Right ventricle myocardium inferior (tissue), 1 donor: ENCODE data around the gene PRKAG2. TPM values are rescaled to one million over a fixed set of nuclear protein-coding genes. Genes with fewer than 3 reads are reported as not detected.

Experiments
- ATAC-seq: fragments of 200-7000 bp; cut with Tn5 transposase; one replicate; pipeline ENCODE4 v1.9.1; 2020; ENCODE audit warnings: mild to moderate bottlenecking, moderate library complexity
- DNase-seq: peaks from one replicate; pipeline ENCODE4 v3.0.0; 2021; ENCODE audit errors: missing footprints
- intact Hi-C: fragments of 100-400 bp; cut with DNase I; formaldehyde crosslinking; loops from one replicate; pipeline ENCODE4 v1.11.0; 2022
- total RNA-seq: library from RNA; stranded (reverse); fragmentation: NEBNext Ultra II Directional; extraction: Animal tissue kit (Norgen Biotek cat#: 25700); gene quantifications from one replicate; pipeline ENCODE4 v1.2.1, GENCODE V29; 2021
- donor health status: DM: no; HTN: yes; CAD: no; lungs with severe emphysema.

Gene PRKAG2
- total RNA-seq, 1 donor from 2014 or later: 122 TPM

DNA sequence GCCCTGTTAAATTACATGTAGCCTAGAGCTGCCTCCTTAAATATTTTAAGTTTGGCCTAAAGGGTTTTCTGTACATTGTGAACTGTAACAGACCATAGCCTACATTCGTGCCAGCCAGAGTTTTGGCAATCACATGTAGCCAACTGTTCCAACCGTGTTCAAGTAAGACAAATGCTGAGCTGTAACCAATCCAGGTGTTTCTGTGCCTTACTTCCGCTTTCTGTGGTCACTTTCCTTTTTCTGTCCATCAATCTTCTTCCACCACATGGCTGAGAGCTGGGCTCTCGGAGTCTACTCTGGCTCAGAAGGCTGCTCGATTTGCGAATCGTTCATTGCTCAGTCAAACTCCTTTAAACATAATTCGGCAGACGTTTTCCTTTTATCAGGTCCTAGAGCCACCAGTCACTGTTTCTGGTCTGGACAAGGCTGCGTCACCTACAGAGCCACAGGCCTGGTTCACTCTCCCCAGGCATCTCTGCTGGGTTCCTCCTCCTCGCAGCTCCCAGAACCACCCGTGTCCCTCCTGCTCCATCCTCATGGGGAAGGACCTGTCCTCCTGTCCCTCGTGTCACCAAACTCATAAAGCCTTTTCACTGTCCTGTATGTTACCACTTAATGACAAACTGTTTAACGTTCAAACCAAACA lies 199.2 kb downstream of the PRKAG2 start:
- intact Hi-C loops: loop anchor here (2.0 kb wide), 1 partner anchor 13 kb away; no protein-coding TSS in a partner anchor
- ATAC-seq: no peak
- DNase-seq: no peak

GRCh38 chr7:151676759-151677158 lies 200.2 kb downstream of the PRKAG2 start:
- no peak for DNase-seq
- ATAC-seq: peak; percentile 21
- intact Hi-C loops: loop anchor here (2.0 kb wide), 1 partner anchor 14 kb away; no protein-coding TSS in a partner anchor

DNA sequence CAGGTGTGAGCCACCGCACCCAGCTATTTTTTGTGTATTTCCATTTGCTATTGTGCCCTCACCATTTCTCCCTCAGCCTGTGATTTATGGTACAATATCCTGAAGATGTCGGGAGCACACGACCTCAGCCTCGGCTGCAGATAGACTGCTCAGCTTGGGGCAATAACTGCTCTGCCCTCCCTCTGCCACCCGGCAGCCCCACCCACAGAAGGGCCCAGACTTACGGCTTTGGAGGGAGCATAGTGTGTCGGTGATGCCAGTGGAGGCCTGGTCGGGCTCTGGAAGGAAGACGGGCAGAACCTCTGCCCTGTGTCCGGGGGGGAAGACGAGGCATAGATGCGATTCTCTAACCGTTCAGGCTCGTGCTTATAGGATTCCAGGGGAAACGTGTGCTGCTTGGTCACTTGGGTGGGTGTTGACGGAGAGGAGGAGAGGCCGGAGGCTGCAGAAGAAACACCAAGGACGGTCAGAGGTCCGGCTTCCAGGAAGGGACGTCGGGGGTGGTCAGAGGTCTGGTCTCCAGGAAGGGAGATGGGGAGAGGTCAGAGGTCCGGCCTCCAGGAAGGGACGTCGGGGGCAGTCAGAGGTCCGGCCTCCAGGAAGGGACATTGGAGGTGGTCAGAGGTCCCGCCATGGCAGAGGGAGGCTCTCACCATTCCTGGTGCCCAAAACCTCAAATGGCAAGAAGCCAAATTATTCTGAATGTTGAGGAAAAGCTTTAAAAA lies 201.6 kb downstream of the PRKAG2 start:
- intact Hi-C loops: no loop called here
- DNase-seq (no peak), ATAC-seq (no peak)

GRCh38 chr7:151674161-151674920 lies 202.6 kb downstream of the PRKAG2 start:
- intact Hi-C loops: loop anchor here (5.0 kb wide), 1 partner anchor 42 kb away; no protein-coding TSS in a partner anchor
- DNase-seq: no peak
- no peak for ATAC-seq

DNA sequence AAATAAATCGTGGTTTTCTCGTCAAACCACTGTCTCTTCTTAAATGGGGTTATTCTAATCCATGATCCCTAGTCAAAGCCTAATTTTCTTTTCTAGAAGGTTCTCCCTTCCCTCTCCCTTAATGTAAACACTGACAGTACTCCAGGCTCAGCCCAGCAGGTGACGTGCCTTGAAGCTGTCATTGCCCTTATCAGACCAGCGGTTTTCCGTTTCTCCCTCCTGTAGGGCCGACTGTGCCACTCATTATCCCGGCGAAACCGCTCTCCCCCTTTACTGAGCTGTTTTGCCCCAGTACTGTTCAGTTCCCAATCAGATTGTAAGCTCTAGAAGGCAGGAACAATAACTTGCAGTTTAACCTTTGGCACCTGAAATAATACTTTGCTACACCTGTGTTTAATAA lies 203.7 kb downstream of the PRKAG2 start:
- ATAC-seq (no peak), DNase-seq (no peak)
- intact Hi-C loops: loop anchor here (5.0 kb wide), 1 partner anchor 41 kb away; no protein-coding TSS in a partner anchor

GRCh38 chr7:151672716-151673115 lies 204.2 kb downstream of the PRKAG2 start:
- ATAC-seq: peak; percentile 29
- DNase-seq: no peak
- intact Hi-C loops: loop anchor here (5.0 kb wide), 1 partner anchor 40 kb away; no protein-coding TSS in a partner anchor

- DNase-seq: no peak
- intact Hi-C loops: loop anchor here (5.0 kb wide), 1 partner anchor 39 kb away; no protein-coding TSS in a partner anchor
- ATAC-seq: peak; percentile 23
Observed at GRCh38 chr7:151671514-151671913, 205.4 kb downstream of the PRKAG2 start.

GRCh38 chr7:151669762-151670161 lies 207.2 kb downstream of the PRKAG2 start:
- DNase-seq: no peak
- intact Hi-C loops: loop anchor here (5.0 kb wide), 1 partner anchor 37 kb away; no protein-coding TSS in a partner anchor
- no peak for ATAC-seq

- ATAC-seq: peak; percentile 20
- no peak for DNase-seq
- intact Hi-C loops: no loop called here
Observed at GRCh38 chr7:151666886-151667285, 210.0 kb downstream of the PRKAG2 start.

DNA sequence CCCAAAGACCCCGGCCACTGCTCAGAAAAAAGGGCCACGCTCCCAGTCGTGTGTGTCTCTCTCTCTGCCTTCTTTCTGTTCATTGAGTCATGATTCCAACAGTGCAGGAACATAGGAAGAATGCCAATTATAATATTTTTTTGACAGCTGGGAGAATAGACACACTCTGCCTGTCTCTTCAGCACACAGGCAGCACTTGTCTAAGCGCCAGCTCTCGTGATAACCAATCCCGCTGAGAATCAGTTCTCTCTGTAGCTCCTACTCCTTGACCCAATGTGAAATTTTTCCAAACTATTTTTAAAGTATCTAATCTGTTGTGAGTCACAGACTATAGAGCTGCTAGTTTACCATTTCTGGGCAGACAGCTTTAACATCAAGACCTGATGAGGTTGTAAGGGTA lies 211.5 kb downstream of the PRKAG2 start:
- peak; percentile 91 for DNase-seq
- ATAC-seq: peak; percentile 88
- intact Hi-C loops: no loop called here

GRCh38 chr7:151664268-151664667 lies 212.6 kb downstream of the PRKAG2 start:
- peak; percentile 26 for ATAC-seq
- intact Hi-C loops: no loop called here
- no peak for DNase-seq

DNA sequence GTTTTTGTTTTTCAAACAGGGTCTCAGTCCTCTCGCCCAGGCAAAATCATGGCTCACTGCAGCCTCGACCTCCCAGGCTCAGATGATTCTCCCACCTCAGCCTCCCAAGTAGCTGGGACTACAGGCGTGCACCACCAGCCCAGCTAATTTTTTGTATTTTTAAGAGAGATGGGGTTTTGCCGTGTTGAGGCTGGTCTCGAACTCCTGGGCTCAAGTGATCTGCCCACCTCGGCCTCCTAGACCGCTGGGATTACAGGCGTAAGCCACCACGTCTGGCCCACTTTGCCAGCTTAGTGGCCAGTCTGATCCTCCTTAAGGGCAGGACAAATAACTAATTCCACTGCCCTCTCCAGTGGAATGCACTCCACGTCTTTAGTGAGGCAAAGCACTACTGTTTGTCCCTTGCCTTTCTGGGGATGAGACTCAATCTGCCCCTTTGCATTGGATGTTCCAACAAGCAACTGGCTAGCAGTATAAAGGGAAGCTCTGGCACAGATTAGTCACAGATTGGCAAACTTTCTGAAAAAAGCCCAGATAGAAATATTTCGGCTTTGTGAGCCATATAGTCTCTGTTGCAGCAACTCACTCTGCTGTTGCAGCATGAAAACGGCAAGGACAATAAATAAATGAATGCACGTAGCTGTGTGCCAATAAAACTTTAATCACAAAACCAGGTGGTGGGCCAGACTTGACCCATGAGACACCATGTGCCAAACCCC lies 213.4 kb downstream of the PRKAG2 start:
- no peak for DNase-seq
- intact Hi-C loops: no loop called here
- ATAC-seq: no peak

GRCh38 chr7:151662251-151662826 lies 214.6 kb downstream of the PRKAG2 start:
- ATAC-seq (no peak), DNase-seq (no peak)
- intact Hi-C loops: no loop called here

- intact Hi-C loops: no loop called here
- no peak for DNase-seq
- no peak for ATAC-seq
Observed at GRCh38 chr7:151661587-151661986, 215.3 kb downstream of the PRKAG2 start.

GRCh38 chr7:151660141-151660540 lies 216.8 kb downstream of the PRKAG2 start:
- ATAC-seq (no peak), DNase-seq (no peak)
- intact Hi-C loops: no loop called here

GRCh38 chr7:151659219-151659618 lies 217.7 kb downstream of the PRKAG2 start:
- ATAC-seq: no peak
- DNase-seq: no peak
- intact Hi-C loops: no loop called here

- ATAC-seq (no peak), DNase-seq (no peak)
- intact Hi-C loops: no loop called here
Observed at GRCh38 chr7:151658778-151659177, 218.1 kb downstream of the PRKAG2 start.

DNA sequence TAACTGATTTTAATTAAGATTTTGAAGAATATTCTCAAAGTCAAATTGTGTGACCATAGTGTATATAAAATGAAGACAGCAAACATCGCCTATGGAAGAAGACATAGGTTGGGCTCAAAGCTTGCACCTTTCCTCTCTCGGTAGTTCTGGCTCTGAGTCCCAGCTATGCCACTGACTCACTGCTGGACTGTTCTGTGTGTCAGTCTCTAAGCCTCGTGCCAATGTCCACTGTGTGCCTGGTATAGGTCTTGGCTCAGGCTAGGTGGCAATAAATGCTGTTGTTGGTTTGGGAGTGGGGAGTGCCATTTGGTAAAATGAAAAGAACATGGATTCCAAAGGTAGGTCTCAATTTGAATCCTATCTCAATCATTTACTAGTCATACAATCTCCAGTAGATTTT lies 219.7 kb downstream of the PRKAG2 start:
- ATAC-seq (peak; percentile 70), DNase-seq (no peak)
- intact Hi-C loops: no loop called here
